NCI-H128 (cell line): ENCODE data around the gene C16orf86.

ENCODE experiments used
- DNase-seq: peaks from one replicate; lab custom pipeline; 2025; ENCODE audit not compliant: unreplicated experiment; lab: John Stamatoyannopoulos, UW

Gene C16orf86

GRCh38 chr16:67665598-67665997 is 1.0 kb upstream of the C16orf86 start:
- DNase-seq: no peak

- DNase-seq: no peak
These were observed 522 bp upstream of the C16orf86 start for GRCh38 chr16:67666032-67666551.

DNA sequence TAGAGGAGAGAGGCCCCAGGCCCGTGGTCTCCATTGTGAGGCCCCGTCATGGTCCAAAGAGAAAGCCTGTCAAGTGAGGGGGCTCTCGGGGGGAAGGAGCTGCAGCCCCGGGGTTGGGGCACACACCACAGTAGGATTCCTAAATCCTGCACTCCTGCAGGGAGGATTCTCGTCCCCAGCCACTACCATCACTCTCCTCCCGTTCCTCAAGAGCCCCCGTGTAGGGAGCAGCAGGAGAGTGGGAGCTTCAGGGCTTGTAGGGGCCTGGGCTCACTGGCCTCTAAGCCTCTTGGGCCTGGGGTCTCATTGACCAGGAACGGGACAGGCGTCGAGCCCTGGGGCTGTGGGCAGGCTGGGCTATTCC is 821 bp downstream of the C16orf86 start:
- no peak for DNase-seq

DNA sequence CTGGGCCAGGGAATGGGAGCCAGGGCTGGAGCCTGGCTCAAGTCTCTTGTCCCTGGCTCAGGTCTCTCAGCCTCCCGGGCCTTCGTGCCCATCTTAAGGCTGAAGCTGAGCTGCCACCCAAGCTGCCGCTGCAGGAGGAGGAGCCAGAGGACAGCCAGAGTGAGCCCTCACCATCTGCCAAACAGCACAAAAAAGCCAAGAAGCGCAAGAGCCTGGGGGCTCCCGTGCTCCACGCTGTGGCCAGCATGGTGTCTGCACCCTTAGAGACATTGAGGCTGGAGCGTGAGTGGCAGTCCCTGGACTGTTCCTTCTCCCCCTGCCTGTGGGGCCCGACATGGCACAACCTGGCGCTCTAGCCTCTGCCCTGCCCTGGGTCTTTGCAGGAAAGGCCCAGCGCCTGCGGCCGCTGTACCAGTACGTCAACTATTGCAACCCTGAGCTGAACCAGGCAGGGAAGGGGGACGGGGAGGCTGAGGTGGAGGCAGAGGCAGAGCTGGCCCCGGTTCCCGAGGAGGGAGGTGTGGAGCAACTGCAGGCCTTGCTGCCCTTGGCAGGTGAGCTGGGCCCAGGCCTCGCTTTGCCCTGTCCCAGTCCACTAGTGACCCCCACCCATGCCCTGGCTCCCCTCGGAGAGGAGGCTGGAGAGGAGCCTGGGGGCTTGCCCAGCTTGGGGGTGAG is 1.3 kb downstream of the C16orf86 start:
- peak; percentile 47 for DNase-seq

- no peak for DNase-seq
These were observed 2.0 kb downstream of the C16orf86 start for GRCh38 chr16:67668495-67669157.

DNA sequence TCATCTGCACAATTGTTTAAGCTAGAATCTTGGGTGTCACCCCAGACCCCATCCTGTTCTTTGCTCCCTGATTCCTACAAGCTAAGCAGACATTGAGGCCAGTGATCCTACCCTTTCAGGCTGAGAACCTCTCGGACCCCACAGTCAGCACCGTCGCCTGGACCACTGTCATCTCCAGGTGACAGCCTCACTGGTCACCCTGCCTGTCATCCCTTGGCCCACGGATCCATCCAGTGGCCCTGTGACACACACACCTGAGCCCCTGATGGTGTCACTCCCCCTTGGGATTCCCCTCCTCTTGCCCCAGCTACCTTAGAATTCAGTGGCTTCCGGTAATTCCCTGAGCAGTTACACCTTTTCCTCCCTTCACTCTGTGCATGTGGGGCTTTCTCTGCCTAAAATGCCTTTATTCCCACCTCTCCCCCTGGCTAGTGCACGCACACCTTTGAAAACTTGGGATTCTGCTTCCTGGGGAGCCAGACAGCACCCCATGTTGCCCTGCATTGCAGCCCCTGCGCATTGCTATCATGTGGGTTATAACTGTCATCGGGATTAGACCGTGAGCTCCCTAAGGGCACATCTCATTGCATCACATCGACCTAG is 3.0 kb downstream of the C16orf86 start:
- DNase-seq: no peak

GRCh38 chr16:67672306-67672705 is 5.7 kb downstream of the C16orf86 start:
- DNase-seq: no peak

DNA sequence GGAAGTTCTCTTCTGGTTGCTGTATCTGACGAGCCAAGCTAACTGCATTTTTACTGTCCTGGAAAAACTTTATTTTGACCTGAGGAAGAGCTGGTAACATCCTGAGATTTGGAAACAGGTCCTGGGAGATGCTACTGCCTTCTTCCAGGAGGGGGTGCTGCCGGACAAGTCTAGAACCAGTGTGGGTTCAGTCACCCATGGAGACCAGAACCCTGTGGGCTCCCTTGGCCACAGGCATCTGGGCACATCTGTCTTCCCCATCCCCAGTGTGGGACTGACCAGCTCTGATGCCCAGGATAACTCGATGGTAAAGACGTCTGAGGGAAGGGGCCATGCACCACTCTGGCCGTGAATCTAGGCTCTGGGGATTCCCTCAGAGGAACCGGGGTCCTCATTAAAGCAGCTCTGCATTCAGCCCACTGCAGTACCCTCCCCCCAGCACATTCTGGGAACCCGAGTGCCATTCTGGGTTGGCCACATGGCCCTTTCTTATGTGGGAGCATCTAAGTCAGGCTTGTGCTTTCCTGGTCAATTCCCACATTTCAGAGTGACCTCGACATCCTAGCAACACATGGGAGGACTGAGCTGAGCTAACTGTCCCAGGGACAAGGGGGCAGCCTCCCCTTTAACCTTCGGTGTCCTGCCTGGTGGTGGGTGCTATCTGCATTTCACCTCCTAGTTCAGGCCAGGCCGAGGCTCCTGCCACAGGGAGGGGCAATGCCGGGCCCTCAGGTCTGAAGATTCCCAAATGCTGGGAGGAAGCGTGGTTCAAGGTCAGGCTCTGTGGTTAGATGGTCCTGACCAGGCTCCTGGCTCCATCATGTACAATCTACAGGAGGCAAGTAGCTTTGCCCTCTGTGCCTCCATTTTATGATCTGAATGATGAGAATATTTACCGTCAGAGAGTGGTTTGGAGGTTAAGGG is 6.4 kb downstream of the C16orf86 start:
- DNase-seq: no peak

- DNase-seq: no peak
These were observed 7.3 kb downstream of the C16orf86 start for GRCh38 chr16:67673712-67674580.

DNA sequence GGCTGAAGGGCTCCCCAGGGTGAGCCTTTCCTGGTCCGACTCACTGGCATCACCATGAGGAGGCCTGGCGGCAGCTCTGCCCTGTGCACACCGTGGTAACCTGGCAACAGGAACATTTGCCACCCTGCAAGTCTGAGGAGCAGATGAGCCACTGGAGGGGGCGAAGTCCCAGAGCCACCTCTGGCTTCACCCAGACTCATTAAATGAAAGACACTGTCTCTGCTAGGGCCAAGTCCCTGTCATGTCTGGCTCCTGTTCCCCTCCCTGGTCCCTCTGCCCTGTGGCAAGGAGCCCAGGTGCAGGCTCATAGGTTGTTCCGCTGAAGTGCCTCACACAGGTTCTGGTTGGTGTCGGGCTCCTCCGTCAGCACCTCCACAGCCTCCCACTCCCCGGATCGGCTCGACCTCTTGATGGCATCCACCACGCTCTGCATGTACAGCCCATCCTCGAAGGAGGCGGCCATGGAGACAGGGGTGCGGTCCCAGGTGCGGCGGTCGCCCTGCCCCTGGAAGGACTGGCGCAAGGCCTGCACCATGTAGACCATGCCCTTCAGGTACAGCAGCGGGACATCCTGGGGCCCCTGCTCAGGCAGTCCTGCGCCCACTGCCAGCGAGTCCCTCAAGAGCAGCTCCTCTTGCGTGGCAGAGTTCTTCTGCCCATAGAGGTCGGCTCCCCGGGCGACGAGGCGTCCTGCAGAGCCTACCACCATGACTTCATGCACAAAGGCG is 8.4 kb downstream of the C16orf86 start:
- no peak for DNase-seq

DNA sequence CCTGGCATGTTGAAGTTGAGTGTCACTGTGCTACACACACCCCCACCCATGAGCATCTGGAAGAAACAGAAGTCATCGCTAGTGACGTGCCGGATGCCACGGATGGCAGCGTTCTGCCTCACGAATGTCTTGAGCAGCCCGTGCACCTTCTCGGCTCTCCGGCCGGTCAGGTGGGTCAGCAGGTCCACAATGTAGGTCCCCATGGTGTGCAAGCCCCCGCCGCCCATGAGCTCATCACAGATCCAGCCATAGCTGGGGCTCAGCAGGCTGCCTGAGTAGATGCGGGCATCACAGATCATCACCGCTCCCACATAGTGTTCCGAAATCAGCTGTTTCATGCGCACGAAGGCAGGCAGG is 8.9 kb downstream of the C16orf86 start:
- no peak for DNase-seq

- no peak for DNase-seq
These were observed 9.4 kb downstream of the C16orf86 start for GRCh38 chr16:67675999-67676398.

- no peak for DNase-seq
These were observed 9.9 kb downstream of the C16orf86 start for GRCh38 chr16:67676516-67676915.

- no peak for DNase-seq
These were observed 10.3 kb downstream of the C16orf86 start for GRCh38 chr16:67676939-67677338.

DNA sequence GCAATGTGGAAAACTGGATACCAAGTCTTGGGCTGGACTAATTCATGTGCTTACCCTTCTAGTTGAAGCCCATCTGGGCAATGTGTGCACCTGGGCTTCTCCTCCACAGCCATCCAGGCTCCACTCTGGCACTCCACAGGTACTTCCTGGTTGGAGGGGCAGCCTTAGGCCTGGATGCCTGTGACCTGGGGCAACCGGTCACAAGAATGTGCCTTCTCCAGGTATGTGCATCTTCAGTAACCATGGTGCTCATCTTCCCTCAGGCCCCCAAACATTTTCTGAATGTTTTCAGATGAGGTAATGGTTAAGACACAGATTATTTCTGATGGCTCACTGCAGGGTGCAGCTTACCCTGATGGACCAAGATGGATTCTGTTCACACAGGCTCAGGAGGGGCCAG is 11.1 kb downstream of the C16orf86 start:
- no peak for DNase-seq

GRCh38 chr16:67678354-67679023 is 11.9 kb downstream of the C16orf86 start:
- no peak for DNase-seq

DNA sequence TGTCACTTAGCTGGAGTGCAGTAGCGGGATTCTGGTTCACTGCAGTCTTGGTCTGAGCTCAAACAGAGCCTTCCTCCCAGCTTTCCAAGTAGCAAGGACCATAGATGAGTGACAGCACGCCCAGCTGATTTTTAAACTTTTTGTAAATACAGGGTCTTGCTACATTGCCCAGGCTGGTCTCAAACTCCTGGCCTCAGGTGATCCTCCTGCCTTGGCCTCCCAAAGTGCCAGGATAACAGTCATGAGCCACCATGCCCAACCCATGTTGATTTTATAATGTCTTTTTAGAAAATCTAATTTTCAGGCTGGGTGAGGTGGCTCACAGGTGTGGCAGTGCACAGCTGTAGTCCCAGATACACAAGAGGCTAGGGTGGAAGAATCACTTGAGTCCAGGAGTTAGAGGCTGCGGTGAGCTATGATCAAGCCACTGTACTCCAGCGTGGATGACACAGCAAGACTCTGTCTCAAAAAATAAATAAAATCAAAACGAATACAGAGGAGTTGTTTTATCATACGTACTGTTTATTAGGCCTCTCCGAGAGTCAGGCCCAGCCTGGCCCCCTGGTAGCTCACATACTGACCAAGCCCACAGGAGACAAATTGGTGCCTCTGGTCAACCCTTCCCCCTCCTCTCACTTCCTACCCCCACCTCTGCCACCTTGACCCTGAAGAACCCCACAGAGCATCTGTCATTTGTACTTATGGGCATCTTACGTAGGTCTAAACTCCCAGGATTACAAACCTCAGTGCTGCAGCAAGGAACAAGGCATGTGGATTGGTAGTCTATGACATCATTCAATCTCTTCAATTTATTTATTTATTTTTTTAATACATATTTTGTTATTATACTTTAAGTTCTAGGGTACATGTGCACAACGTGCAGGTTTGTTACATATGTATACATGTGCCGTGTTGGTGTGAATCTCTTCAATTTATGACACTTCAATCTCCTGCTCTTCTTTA is 13.6 kb downstream of the C16orf86 start:
- no peak for DNase-seq

DNA sequence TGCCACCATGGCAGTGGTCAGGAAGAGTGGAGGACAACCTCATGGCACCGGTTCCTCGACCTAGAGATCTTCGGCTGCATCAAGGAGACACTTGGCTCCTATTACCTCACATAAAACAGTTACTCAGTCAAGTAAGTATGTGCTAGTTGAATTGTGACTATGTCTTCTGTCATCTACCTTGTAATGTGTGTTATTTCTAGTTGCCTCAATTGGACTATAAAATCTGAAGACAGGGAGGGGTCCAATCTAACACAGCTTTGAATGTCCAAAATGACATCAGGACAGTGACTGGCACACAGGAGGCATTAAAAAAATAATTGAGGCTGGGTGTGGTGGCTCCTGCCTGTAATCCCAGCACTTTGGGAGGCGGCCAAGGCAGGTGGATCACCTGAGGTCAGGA is 17.2 kb downstream of the C16orf86 start:
- no peak for DNase-seq
